ENCODE results near the gene NR2F2.

Gene NR2F2

DNA sequence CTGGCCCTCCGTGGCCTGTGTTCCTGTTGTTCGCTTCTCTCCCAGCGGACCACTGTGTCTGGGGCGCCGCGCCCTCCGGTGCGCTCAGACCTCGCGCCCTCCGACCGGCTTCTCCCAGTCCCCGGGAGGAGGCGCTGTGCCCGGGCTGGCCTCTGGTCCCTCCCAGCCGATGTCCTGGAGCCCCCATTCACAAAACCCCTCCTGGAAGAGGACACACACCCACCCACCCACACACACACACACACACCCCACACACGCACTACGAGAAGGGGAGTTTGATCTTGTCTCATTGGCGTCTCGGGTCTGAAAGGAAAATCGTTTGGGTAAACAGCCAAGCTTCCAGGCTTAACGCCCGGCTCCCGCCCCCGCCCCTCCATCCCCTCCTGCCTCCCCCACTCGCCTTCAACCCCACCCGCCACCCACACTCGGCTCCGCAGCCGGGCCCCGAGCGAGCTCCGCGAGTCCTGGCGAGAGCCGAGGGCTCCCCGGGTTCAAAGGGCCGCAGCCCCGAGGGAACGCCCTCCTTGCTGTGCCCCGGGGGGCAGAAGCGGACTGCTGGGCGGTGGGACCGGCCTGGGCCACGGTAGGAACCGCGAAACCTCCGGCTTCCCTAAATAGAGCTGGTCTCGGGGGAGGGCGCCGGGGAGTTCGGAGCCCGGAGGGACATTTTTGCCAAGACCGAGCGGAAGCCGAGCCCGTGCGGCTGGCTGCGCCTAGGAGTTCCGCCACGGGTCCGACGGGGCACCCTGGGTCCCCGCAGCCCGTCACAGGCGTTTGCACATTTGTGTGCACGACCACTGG, 23.6 kb downstream of the NR2F2 start:
- Histone ChIP-seq H3F3A (ENCODE audit: insufficient read depth, low read length) (no peaks in the 10 kb centered on the region), H3K27me3 (ENCODE audit: insufficient read depth, low read length) (no peaks in the 10 kb centered on the region; the same call in 1 of the 2 replicates), H3K4me1 (ENCODE audit: insufficient read depth, low read length, severe bottlenecking) (no peaks in the 10 kb centered on the region), H3K9me2 (ENCODE audit: low read depth, low read length) (no peaks in the 10 kb centered on the region), H3K4me3 (ENCODE audit: low read depth, low read length, poor library complexity, severe bottlenecking) (no peak overlapping the region), H3K36me3 (ENCODE audit: insufficient read depth, low read length) (no peaks in the 10 kb centered on the region), H2AFZ (ENCODE audit: low read length) (no peak overlapping the region), H3K9ac (ENCODE audit: low read length) (no peak overlapping the region), H3K4me2 (ENCODE audit: low read length) (no peak overlapping the region), H3K27ac (ENCODE audit: low read depth, low read length, poor library complexity, severe bottlenecking) (no peak overlapping the region), H3K79me2 (ENCODE audit: insufficient read depth, low read length) (no peaks in the 10 kb centered on the region), H4K20me1 (ENCODE audit: insufficient read depth, low read length) (no peaks in the 10 kb centered on the region), H3K9me3 (ENCODE audit: low read length) (no peaks in the 10 kb centered on the region)
- TF ChIP-seq EZH2 (IDR thresholded peaks at IDR 0.05; ENCODE audit: borderline replicate concordance, low read length): no peak
- TF ChIP-seq, protein P1, sequence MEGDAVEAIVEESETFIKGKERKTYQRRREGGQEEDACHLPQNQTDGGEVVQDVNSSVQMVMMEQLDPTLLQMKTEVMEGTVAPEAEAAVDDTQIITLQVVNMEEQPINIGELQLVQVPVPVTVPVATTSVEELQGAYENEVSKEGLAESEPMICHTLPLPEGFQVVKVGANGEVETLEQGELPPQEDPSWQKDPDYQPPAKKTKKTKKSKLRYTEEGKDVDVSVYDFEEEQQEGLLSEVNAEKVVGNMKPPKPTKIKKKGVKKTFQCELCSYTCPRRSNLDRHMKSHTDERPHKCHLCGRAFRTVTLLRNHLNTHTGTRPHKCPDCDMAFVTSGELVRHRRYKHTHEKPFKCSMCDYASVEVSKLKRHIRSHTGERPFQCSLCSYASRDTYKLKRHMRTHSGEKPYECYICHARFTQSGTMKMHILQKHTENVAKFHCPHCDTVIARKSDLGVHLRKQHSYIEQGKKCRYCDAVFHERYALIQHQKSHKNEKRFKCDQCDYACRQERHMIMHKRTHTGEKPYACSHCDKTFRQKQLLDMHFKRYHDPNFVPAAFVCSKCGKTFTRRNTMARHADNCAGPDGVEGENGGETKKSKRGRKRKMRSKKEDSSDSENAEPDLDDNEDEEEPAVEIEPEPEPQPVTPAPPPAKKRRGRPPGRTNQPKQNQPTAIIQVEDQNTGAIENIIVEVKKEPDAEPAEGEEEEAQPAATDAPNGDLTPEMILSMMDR (IDR thresholded peaks at IDR 0.05; ENCODE audit: low read length): no peak

DNA sequence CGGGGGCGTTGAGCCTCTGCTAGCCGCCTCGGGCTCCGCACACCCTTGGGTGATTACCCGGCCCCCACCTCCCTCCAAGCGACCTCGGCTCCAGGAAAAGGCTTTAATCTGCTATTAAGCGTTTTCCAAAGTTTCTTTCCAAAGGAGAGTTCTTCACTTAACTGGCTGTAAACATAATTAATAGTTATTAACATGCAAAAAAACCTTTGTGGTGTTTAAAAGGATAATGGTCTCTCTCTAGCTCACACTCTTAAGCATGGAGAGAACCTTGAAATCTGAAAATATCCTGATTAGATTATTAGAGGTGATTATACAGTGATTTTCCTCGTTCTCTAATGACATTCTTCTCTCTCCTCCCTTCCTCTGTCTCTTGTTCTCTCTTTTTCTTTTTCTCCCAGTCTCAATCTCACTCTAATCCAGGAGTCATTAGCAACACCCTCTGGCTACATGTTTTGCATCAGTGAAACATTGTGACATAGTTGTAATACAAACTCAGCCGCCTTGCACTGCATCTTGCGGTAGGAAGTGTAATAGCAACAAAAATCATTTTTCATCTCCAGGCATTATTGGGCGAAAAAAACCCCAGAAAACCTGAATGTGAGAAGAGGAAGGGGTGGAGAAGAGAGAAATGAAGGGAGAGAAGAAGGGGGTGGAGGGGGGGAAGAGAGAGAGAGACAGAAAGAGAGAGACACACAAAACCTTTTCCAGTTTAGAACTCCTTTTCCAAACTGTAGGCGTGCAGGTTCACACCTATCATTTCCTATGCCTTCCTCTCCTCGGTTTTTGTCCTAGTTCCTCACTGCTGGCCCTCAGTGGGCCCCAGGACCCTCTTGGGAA, 24.4 kb downstream of the NR2F2 start:
- no peak overlapping the region for H3K27ac ChIP-seq (ENCODE audit: low read depth, low read length, poor library complexity, severe bottlenecking)
- H3K4me2 ChIP-seq (ENCODE audit: low read length): no peak overlapping the region

DNA sequence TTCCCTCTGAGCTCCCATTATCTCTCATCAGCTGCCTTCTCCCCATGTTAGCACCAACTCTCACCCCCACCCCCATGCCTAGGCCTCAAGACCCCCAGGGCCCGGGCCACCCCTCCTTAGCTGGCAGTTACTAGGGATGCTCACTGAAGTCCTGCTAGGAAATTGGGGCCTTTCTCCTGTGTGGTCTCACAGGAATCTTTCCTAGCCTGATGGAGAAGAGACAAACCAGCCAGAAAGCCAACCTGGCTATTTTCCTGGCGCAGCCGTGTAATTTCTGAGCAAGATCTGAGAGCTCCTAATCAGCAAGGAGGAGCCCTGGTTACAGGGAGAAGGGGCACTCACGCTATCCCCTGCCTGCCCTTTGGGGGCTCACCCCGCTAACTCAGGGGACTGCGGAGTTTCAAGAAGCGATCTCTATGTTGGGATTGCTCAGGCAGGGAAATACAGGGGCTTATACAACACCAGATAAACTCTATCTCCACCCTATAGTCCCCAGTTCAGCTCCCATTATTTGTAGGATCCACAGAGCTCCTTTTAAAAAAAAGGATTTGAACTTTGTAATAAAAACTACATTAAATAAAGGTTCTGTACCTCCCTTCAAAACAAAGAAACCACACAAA, 25.2 kb downstream of the NR2F2 start:
- H3K4me2 ChIP-seq (ENCODE audit: low read length): no peak overlapping the region
- H3K9me3 ChIP-seq (ENCODE audit: low read length): no peaks in the 10 kb centered on the region
- H3K9me2 ChIP-seq (ENCODE audit: low read depth, low read length): no peaks in the 10 kb centered on the region
- no peaks in the 10 kb centered on the region for H3F3A ChIP-seq (ENCODE audit: insufficient read depth, low read length)
- no peaks in the 10 kb centered on the region for H3K4me1 ChIP-seq (ENCODE audit: insufficient read depth, low read length, severe bottlenecking)
- no peak overlapping the region for H3K4me3 ChIP-seq (ENCODE audit: low read depth, low read length, poor library complexity, severe bottlenecking)
- H3K27me3 ChIP-seq (ENCODE audit: insufficient read depth, low read length): no peaks in the 10 kb centered on the region; the same call in 1 of the 2 replicates
- no peaks in the 10 kb centered on the region for H3K79me2 ChIP-seq (ENCODE audit: insufficient read depth, low read length)
- no peak for TF ChIP-seq EZH2 (IDR thresholded peaks at IDR 0.05; ENCODE audit: borderline replicate concordance, low read length)
- TF ChIP-seq, protein P1 (IDR thresholded peaks at IDR 0.05; ENCODE audit: low read length): no peak
- H4K20me1 ChIP-seq (ENCODE audit: insufficient read depth, low read length): no peaks in the 10 kb centered on the region
- H2AFZ ChIP-seq (ENCODE audit: low read length): no peak overlapping the region
- no peaks in the 10 kb centered on the region for H3K36me3 ChIP-seq (ENCODE audit: insufficient read depth, low read length)
- no peak overlapping the region for H3K9ac ChIP-seq (ENCODE audit: low read length)
- no peak overlapping the region for H3K27ac ChIP-seq (ENCODE audit: low read depth, low read length, poor library complexity, severe bottlenecking)

More for the DNA sequence above, 24.4 kb downstream of the NR2F2 start:
- no peaks in the 10 kb centered on the region for H3K36me3 ChIP-seq (ENCODE audit: insufficient read depth, low read length)
- H3K9me3 ChIP-seq (ENCODE audit: low read length): no peaks in the 10 kb centered on the region
- TF ChIP-seq EZH2 (IDR thresholded peaks at IDR 0.05; ENCODE audit: borderline replicate concordance, low read length): no peak
- TF ChIP-seq, protein P1 (IDR thresholded peaks at IDR 0.05; ENCODE audit: low read length): no peak
- H4K20me1 ChIP-seq (ENCODE audit: insufficient read depth, low read length): no peaks in the 10 kb centered on the region
- H3K4me3 ChIP-seq (ENCODE audit: low read depth, low read length, poor library complexity, severe bottlenecking): no peak overlapping the region
- no peaks in the 10 kb centered on the region for H3K79me2 ChIP-seq (ENCODE audit: insufficient read depth, low read length)
- H3K4me1 ChIP-seq (ENCODE audit: insufficient read depth, low read length, severe bottlenecking): no peaks in the 10 kb centered on the region
- no peaks in the 10 kb centered on the region; the same call in 1 of the 2 replicates for H3K27me3 ChIP-seq (ENCODE audit: insufficient read depth, low read length)
- no peaks in the 10 kb centered on the region for H3K9me2 ChIP-seq (ENCODE audit: low read depth, low read length)
- no peak overlapping the region for H3K9ac ChIP-seq (ENCODE audit: low read length)
- H3F3A ChIP-seq (ENCODE audit: insufficient read depth, low read length): no peaks in the 10 kb centered on the region
- H2AFZ ChIP-seq (ENCODE audit: low read length): no peak overlapping the region

Measured in OCI-LY1 (cell line).